GM21576 (cell line): ENCODE results near the gene ATG9A.
A peak's percentile ranks its signal among the peaks of the same experiment; 100 is the strongest.

Source experiments
- ATAC-seq: cut with Tn5 transposase; IDR thresholded peaks from one replicate; pipeline ENCODE4 v1.9.1; 2021; ENCODE audit warnings: mild to moderate bottlenecking, moderate library complexity; ENCODE audit not compliant: unreplicated experiment

Gene ATG9A

DNA sequence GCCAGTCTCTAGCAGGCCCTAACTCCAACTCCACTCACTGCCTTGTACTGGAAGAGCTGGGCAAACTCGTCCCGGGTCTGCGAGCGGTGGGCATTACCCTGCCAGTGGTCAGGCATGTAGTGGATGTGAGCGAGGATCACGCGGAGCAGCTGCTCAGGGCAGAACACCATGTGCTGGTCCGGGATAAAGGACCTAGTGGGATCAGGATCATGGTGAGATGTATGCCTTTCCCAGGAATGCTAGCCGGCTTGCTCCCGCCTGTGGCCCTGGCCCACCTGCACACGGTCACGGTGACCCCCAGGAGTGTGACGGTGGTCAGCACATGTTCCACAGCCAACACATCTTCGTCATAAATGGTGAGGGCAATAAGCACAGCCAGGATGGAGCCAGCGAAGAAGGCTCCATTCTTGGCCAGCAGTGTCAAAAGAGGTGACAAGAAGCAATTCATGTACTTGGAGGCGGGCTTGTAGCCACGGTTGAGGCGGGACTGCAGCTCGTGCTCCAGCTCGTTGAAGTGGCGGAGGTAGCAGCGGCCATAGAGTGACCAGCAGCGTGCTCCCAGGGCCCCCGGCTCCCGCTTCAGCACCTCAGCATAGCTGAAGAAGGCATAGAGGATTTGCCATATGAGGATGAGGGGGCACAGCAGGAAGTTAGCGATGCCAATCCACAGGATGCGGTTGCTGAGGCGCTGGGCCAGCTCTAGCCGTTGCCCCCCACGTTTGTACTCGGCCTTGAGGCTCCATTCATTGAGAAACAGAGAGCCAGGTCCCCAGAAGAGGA lies 5.4 kb downstream of the ATG9A start:
- ATAC-seq = no peak

DNA sequence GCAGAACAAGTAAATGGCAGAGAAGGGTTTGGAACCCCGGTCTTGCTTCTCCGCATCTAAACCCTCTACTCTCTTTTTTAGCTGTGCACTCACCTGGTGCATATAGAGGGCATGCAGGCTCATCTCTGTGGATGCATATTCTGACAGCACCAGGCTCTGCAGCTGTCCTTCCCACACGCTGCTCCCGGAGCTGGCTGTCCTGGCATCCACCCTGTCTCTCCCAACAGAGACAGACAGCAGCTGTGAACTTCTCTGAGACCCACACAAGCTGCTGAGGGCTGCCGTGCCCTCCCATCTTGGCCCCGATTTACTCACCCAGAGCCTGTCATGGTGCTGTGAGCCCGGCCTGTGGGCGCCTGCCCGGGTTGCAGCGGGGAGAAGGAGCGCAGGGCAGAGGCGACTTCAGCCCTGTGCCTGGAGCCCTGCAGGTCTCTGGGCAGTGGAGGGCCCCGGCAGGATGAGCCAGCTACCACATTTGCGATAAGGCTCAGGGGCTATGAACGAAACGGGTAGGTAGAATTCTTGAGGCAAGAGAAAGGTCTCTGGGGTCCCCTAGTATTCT lies 7.4 kb downstream of the ATG9A start:
- ATAC-seq = no peak

DNA sequence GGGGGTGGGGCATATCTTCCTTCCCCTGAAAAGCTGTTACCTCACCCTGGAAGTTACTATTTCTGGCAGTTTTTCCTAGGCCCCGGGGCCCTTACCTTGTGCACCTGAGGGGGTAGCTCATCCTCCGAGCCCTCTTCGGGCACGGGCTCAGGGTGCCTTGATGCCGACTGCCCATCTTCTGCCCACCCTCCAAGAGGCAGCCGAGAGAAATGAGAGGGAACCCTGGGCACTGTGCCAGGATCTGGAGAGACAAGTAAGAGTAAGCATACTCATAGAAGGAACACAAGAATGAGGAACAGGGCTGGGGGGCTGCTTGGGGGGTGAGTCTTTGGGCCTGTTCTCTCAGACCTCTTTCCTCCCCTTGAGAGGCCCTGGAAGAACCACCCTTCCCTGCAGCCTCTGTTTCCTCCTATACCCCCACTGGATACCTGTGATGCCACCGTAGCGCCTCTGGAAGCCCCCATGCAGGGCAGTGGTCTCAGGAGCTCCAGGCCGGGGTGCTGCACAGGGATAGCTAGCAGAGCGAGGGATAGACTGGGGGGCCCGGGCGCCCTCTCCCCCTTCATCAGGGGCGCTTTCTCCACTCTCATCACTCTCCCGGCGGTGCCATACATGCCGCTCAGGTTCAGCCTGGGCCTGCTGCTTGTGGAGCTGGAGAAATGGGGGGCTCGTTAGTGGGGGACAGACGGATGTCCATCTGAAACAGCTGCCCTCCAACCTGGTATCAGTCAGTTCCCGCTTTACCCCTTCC lies 8.6 kb downstream of the ATG9A start:
- ATAC-seq = no peak

DNA sequence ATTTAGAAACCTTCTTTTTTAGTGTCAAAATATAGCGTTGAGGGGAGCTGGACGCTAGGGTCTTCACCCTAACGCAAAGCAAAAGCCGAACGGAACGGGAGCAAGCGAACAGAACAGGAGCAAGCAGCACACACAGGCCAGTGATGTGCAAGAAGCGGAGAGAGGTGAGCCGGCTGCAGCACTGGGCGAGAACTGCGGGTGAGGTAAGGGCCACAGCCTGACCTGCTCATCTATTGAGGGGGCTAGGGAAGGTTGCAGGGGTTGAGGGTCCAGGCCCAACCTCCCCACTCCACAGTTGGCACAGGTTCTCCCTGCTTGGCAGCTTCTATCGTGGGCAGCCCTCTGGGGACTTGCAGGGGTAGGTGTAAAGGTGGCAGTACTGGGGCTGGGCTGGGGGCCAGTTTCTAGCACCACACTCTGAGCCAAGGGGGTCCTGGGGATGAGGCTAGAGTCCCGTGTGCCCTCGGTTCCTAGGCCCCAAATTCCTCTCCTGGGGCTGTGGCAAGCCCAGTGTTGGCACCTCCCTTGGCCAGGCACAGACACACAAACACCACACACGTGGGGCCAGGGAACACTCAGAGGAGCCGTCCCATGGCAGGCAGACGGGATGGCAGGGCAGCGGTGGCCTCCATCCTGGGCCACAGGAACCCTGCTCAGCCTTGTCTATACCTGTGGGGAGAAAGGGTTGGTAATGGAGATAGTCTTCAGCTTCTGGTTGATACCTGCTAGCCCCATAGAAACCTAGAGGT lies 9.5 kb downstream of the ATG9A start:
- ATAC-seq = no peak

DNA sequence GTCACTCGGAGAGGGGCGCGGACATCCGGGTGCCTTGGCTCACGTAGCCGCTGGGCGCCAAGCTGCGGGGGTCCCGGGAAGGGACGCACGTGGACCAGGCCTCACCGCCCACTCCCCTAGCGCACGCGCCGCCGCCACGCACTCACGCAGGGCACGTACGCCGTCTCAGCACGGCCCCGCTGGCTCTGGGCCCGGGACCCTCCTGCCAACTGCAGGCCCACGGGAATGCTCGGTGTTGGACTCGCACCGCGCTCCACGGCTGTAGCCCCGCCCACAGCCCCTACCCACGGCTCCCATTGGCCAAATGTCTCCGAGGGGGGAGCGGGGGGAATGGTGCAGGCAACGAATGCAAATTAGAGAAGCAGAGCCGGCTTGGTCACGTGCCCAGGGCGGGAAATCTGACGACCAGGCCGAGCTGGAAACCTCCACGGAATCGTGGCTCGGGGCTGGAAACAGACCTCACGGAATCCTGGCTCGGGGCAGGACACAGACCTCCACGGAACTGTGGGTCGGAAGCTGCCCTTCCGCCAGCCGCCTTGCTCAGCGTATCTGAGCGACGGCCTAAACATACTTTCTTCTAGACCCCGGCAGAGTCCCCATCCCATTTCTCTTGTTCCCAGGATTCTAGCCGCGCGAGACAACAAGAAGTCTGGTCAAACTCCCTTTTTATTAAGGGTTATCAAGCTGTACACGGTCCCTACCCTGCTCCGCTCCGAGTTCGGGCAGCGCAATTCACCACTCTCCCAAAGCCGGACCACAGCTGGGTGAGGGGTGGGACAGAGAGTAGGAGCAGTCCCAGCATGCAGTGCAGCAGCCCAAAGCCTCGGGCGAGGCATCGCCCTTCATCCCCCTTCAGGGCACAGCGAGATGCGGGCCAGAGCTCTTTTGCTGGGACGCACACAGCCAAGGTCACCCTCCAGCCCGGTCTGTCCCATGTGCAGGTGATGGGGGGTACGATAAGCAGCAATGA lies 10.4 kb downstream of the ATG9A start, which contains the start of gene ABCB6:
ABCB6 (minus strand) TSS at position 227 of the 970 bp plus-strand sequence. CDS start 285 bp downstream, outside the sequence.
- ATAC-seq = peak; percentile 69

DNA sequence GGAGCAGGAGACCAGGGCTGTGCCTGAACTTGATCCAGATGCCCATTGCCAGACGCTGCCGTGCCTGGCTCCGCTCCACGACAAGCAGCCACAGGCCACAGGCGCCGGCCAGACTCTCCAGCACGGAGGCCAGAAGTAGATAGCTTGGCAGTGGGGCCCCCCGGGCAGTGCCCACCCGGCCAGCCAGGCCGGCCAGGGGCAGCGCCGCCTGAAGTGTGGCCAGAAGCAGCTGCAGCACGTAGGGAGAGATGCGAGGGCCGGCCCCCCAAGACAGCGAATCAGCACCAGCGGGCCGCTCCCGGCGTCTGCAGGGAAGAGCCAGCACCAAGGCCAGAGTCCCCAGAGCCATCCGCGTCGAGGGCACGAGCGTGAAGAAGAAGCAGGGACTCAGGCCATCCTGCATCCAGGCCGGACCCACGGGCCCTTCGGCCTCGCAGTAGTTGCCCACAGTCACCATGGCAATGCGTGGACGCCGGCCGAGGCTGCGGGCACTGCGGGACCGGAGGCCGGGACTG lies 11.2 kb downstream of the ATG9A start:
- ATAC-seq = peak; percentile 16

DNA sequence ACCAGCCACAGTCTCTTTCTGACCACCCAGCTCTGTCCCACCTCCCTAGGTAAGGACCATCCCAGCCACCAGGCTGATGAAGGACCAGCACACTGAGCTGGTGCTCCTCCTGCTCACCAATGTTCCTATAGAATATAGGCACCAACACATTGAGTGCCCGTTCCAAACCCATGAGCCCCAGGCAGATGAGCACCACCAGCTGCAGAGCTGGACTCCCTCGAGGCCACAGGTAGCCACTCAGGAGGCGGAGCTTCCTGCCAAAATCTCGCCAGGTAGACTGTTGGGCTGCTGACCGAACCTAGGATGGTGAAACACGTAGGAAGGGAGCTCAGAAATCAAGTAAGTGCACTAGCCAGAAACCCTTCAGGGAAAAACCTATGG lies 12.9 kb downstream of the ATG9A start:
- no peak for ATAC-seq

DNA sequence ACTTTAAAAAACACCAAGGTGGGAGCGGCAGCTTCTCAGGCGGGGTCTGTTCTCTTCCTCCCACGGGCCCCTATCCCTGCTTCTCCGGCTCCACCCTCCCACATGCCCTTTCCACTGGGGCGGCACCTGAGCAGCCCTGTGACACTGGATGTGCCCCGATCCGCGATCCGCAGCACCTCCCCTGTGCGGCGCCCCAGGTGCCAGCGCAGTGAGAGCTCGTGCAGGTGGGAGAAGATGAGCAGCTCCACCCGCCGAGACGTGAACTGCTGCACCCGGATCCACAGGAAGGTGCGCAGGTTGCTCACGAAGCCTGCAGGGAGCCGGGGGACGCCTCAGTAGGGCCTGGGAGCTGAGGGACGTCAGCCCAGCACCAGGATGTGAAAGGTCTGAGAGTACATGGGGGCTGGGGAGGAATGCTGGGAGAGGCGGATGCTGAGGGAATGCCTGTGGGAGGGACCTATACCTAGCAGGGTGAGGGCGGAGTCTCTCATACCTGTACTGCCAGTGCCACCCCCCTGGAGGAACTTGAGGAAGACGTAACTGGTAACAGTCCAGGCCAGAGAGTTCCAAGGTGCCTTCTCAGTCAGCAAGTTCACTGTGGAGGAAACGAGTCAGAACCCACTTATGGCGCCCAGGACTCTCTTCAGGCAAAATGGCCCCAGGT lies 13.4 kb downstream of the ATG9A start:
- ATAC-seq = no peak

DNA sequence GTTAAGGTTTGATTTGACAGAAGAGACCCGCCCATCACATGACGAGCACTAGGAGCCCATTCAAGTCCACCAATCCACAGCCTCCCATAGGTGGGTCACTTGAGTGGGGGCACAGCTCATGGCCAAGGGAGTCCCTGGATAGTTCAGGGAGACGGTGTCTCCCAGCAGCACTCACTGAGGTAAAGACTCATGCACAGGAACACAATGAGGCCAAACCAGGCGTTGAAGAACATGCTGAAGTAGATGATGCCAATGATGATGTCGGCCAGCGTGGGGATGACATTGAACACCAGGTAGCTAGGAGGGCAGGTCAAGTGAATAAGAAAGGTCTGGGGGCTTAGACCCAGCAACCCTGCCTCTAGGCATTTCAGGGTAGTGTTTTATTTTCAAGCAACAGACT lies 14.7 kb downstream of the ATG9A start:
- ATAC-seq = no peak

DNA sequence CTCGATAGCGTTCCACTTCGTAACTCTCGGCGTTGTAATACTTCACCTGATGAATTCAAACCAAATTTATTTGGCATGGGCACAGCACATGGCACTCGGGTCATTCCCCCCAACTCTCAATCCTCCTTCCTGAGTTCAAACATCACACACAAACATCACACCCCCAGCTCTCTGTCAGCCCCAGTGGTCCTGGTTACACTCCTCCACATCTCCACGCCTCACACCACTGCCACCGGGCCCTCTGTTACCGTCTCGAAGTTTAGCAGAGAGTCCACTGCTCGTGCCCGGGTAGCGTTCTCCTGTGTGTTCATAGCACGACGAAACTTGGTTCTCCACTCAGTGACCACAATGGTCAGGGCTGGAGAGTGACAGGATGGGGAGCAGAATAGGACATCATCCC lies 15.3 kb downstream of the ATG9A start:
- no peak for ATAC-seq

DNA sequence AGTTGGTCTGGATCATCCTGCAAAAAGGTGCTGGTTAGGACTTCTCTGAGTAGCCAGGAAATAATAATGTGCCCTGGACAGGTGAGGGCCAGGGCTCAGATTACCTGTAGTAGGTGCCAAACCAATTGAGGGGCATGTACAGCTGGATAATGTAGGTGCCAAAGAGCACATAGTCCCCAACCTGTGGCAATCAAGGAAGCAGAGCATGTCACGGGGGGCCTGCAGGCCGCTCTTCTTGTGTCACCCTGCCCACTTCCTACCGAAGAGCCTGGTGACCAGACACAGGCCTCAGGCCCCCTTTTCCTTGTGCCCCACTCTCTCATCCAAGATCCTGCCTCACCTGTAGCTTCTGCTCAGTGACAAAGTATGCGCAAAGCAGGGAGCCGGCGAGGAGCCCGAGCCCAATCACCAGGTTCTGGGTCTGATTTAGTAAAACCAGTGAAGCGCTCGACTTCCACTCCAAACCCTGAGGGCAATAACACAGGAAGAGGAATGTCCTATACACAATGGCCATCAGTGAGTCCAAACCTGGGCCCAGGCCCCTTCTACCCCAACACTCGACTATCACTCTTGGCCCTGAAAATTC lies 15.9 kb downstream of the ATG9A start:
- ATAC-seq = no peak

DNA sequence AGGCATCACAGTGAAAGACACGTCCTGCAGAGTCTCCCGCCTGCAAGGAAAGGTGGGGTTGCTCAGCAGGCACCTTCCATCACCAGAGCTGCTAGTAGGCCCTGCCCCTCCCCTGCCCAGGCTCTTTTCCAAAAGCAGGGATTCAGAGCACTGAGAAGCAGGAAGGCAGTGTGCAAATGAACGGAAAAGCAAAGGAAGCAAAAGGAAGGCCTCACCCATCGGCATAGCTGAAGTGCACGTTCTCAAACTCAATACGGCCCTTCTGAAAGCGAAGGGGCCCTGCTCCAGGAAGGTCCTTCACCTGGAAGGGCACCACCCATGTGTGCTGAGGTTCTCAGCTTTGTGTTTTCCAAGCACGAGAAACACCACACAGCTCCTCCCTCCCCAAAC lies 16.4 kb downstream of the ATG9A start:
- no peak for ATAC-seq

DNA sequence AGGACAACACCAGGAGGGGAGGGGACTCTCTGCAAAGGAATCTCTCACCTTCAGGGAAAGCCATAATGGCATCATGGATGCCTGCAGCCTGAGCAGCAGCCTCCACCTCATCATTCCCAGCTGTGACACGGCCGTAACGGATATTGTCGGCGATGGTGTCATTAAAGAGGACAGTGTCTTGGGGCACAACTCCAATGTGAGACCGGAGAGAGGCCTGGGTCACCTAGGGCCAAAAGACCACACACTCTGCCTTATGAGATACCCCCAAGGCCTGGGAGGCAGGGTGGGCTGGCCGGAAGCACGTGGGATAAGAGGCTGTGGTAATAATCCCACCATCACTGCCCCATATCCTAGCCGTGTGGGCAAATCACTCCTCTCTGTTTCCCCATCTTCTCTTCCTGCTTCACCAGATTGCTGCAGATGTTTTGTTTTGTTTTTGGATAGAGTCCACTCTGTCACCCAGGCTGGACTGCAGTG lies 18.5 kb downstream of the ATG9A start:
- no peak for ATAC-seq

DNA sequence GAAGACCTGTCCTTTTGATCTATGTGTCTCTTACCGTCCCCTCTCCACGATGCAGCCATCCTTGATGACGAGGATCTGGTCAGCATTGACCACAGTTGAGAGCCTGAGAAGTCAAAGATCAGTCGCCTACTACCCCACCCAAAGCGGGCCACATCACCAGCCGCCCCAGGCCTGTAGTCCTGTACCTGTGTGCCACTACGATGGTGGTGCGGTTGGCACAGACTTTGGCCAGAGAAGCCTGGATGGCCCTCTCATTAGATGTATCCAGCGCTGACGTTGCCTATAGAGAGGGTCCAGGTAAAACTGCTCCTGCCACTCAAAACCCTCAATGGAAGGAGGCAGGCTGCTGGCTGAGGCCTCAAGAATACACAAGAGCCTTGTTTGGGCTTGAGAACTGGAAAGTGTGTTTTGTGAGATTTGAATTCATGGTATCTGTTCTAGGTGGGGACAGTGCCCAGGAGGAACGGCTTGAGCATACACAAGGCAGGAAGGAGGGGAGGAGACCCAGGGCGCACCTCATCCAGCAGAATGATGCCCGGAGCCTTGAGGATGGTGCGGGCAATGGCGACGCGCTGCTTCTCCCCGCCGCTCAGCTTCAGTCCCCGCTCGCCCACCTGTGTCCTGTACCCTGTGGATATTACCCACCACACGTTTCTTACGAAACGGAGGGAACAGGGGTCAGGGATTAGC lies 19.1 kb downstream of the ATG9A start:
- no peak for ATAC-seq

DNA sequence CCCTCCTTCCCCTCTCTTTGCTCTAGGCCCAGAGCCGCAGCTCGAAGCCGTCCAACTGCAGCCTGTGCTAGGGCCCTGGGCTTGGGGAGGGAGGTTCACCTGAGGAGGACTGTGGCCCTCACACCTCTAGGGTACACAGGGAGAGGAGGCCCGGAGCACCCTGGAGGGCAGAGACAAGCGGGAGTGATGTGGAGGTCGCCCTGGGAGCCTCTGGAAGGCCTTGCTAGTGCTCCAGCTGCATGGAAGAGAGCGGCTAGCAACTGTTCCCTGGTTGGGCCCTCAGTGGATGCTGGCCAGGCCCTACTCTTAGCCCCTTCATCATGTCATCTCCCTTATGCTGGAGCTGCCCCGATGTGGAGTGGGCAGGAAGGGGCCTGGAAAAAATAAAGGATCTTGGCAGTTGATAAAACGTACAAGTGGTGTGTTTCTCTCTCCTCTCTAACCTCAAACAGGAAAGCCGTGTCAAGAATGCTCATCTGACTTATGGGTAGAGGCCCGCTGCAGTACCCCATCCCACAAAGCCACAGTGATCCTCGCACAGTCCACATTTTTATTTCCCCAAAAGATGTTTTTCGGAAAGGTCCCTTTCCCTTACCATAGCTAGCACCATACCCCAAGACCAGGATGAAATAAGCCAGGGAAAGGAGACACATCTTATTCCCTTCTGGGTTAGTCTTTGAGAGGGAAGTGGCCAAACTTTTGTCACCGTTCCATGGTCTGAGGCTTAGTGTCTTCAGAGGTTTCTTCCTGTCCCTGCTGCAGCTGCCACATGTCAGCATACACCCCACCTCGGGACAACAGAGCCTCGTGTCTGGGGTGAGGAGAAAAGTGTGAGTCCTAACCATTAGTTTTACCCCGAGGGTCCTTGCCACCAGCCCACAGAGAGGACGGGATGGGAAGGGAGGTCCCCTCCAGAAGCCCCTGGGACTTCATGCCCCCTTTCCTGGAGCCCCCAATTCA lies 19.9 kb downstream of the ATG9A start:
- no peak for ATAC-seq

DNA sequence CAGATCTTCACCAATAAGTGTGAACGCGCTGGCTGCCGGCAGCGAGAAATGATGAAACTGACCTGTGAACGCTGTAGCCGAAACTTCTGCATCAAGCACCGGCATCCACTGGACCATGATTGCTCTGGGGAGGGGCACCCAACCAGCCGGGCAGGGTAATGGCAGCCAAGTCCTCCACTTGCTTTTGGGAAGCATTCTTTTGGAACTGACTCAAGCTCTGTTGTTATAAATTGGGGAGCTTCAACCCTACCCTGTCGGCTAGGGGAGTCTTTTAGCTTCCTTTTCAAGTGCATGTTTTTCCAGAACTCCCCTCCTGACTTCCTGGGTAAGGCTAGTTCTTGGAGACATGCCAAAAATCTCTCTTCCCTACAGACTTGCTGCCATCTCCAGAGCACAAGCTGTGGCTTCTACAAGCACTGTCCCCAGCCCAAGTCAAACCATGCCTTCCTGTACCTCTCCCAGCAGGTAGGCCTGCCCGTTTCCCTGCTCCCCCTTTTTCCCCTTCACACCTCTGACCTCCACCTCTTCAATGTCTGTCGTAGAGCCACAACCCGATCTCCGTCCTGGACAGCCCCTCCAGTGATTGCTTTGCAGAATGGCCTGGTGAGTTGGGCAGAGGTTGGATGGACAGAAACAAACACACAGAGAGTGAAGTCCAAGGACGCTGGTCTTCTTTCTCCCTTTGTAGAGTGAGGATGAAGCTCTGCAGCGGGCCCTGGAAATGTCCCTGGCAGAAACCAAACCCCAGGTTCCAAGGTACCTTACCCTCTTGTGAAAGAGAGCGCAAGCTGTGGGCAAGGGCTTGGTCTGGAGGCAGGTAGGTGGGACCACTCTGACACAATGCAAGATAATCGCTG lies 21.3 kb downstream of the ATG9A start:
- ATAC-seq = no peak
